Measurements from ENCODE around the gene TSSC4. TPM values are rescaled to one million over a fixed set of nuclear protein-coding genes. Genes with fewer than 3 reads are reported as not detected.
"Not testable (repeated sequence)": the region's sequence is repeated elsewhere in the genome, so short reads cannot be mapped to it uniquely, and the experiment has no call there.

The TSSC4 gene
- total RNA-seq, result 10 to 100 TPM; 26.7 to 40.3 TPM

GRCh38 chr11:2400069-2400761 is at the start of gene TSSC4:
TSSC4 (plus strand) TSS chr11:2400750; CDS start chr11:2402634, 1,884 bp downstream.
- Histone ChIP-seq H3K4me1 (peaks cover 0 to 27% of the 10 kb centered on the region in 2 donors), H3K27me3 (no peaks in the 10 kb centered on the region), H3K9me3 (no peaks in the 10 kb centered on the region), H3K36me3 (peaks cover 56% of the 10 kb centered on the region), H3K4me3 (peak within 1 kb of the TSS; percentile 66 to 81), H3K27ac (peak within 1 kb of the TSS; percentile 95)
- DNase-seq (ENCODE audit: low spot score), result peak; percentile 100
- peak; percentile 81 to 97 for TF ChIP-seq CTCF (IDR thresholded peaks at IDR 0.05)

GRCh38 chr11:2351701-2352100 is 48.8 kb upstream of the TSSC4 start:
- TF ChIP-seq CTCF (IDR thresholded peaks at IDR 0.05), result no peak
- Histone ChIP-seq H3K27ac (no peak overlapping the region), H3K27me3 (no peaks in the 10 kb centered on the region), H3K9me3 (peaks cover 0 to 12% of the 10 kb centered on the region in 2 donors), H3K36me3 (no peaks in the 10 kb centered on the region), H3K4me3 (no peak overlapping the region), H3K4me1 (no peaks in the 10 kb centered on the region)
- no peak for DNase-seq (ENCODE audit: low spot score)

- Histone ChIP-seq H3K4me3 (no peak overlapping the region), H3K9me3 (peaks cover 0 to 12% of the 10 kb centered on the region in 2 donors), H3K36me3 (no peaks in the 10 kb centered on the region), H3K27me3 (no peaks in the 10 kb centered on the region), H3K4me1 (no peaks in the 10 kb centered on the region), H3K27ac (no peak overlapping the region)
- DNase-seq (ENCODE audit: low spot score), result no peak
- TF ChIP-seq CTCF (IDR thresholded peaks at IDR 0.05), result no peak
Observed at GRCh38 chr11:2352420-2352819, 48.1 kb upstream of the TSSC4 start.

GRCh38 chr11:2355000-2355644 is 45.4 kb upstream of the TSSC4 start:
- no peaks in the 10 kb centered on the region for H3K4me1 ChIP-seq
- H3K36me3 ChIP-seq, result no peaks in the 10 kb centered on the region
- DNase-seq (ENCODE audit: low spot score), result no peak
- no peak overlapping the region for H3K4me3 ChIP-seq
- no peaks in the 10 kb centered on the region for H3K27me3 ChIP-seq
- H3K27ac ChIP-seq, result no peak overlapping the region
- peaks cover 0 to under 1% of the 10 kb centered on the region in 2 donors for H3K9me3 ChIP-seq
- no peak for TF ChIP-seq CTCF (IDR thresholded peaks at IDR 0.05)

GRCh38 chr11:2357246-2357645 is 43.3 kb upstream of the TSSC4 start:
- no peaks in the 10 kb centered on the region for H3K27me3 ChIP-seq
- no peaks in the 10 kb centered on the region for H3K9me3 ChIP-seq
- H3K4me1 ChIP-seq, result no peaks in the 10 kb centered on the region
- H3K27ac ChIP-seq, result no peak overlapping the region
- no peak for DNase-seq (ENCODE audit: low spot score)
- no peak for TF ChIP-seq CTCF (IDR thresholded peaks at IDR 0.05)
- H3K4me3 ChIP-seq, result no peak overlapping the region
- no peaks in the 10 kb centered on the region for H3K36me3 ChIP-seq

- H3K27ac ChIP-seq; DNase-seq (ENCODE audit: low spot score); H3K9me3 ChIP-seq; H3K4me1 ChIP-seq; H3K36me3 ChIP-seq; H3K27me3 ChIP-seq; H3K4me3 ChIP-seq: not testable (repeated sequence)
Observed at GRCh38 chr11:2357651-2358050, 42.9 kb upstream of the TSSC4 start.
